ENCODE results near the gene ADAMTS19.

GRCh38 chr5:129619782-129620181 lies 159.7 kb downstream of the ADAMTS19 start:
- TF ChIP-seq ZC3H11A (IDR thresholded peaks at IDR 0.05; ENCODE audit: low read depth, low read length) (no peak), NR1H2 (CRISPR knock-in tag; IDR thresholded peaks at IDR 0.05) (no peak), RFX5 (IDR thresholded peaks at IDR 0.05; ENCODE audit: low read depth, low read length) (no peak), POLR2A (conservative IDR thresholded peaks at IDR 0.05) (no peak), POLR3A (IDR thresholded peaks at IDR 0.05; ENCODE audit: borderline replicate concordance, extremely low read depth, insufficient read depth, insufficient read length) (no peak), MEIS2 (IDR thresholded peaks at IDR 0.05; ENCODE audit: partially characterized antibody) (no peak)

Data from K562 (cell line).